Heart left ventricle (tissue), 16 donors: Measurements from ENCODE around the gene MAPK13. TPM values are rescaled to one million over a fixed set of nuclear protein-coding genes. Genes with fewer than 3 reads are reported as not detected.

Source experiments
- ATAC-seq, 4 donors: fragments of 200-7000 bp; cut with Tn5 transposase; one replicate each; pipeline ENCODE4 v1.9.1; 2020 to 2022; ENCODE audit warnings: moderate library complexity in 4 of 4, mild to moderate bottlenecking in 3 of 4, moderate number of reproducible peaks in 1 of 4
- DNase-seq, 5 donors: peaks; one replicate each; pipeline ENCODE4 v3.0.0-alpha.2; 2020
- H3K27ac ChIP-seq, 12 donors: fragments of 200-600 bp; sonication (generic) in 4 of 12; one replicate each; pipeline versions ENCODE4 v1.5.0 to v1.8.0; 2016 to 2022; ENCODE audit warnings: mild to moderate bottlenecking in 2 of 12
- H3K27me3 ChIP-seq, 9 donors: fragments of 200-600 bp; sonication (generic) in 2 of 9; one replicate each; pipeline versions ENCODE4 v1.5.1 to v1.8.0; 2016 to 2022; ENCODE audit warnings: mild to moderate bottlenecking in 3 of 9
- H3K36me3 ChIP-seq, 9 donors: fragments of 200-600 bp; sonication (generic) in 2 of 9; one replicate each; pipeline versions ENCODE4 v1.5.0 to v1.8.0; 2018 to 2022; ENCODE audit warnings: mild to moderate bottlenecking in 2 of 9
- H3K4me1 ChIP-seq, 12 donors: fragments of 200-600 bp; sonication (generic) in 4 of 12; one replicate each; pipeline versions ENCODE4 v1.5.0 to v1.8.0; 2016 to 2022; ENCODE audit warnings: mild to moderate bottlenecking in 3 of 12
- H3K4me3 ChIP-seq, 12 donors: fragments of 200-600 bp; sonication (generic) in 4 of 12; one replicate each; pipeline versions ENCODE4 v1.5.0 to v1.8.0; 2017 to 2022; ENCODE audit warnings: mild to moderate bottlenecking in 9 of 12, moderate library complexity in 4 of 12
- H3K9me3 ChIP-seq, 12 donors: fragments of 200-600 bp; sonication (generic) in 4 of 12; one replicate each; pipeline versions ENCODE4 v1.5.0 to v1.8.0; 2016 to 2022; ENCODE audit warnings: mild to moderate bottlenecking in 1 of 12
- POLR2A ChIP-seq, 2 donors: fragments of 450-650 bp; IDR thresholded peaks; one replicate each; pipeline ENCODE4 v1.6.1; 2017; ENCODE audit warnings: antibody characterized with exemption in 2 of 2, mild to moderate bottlenecking in 2 of 2, moderate library complexity in 2 of 2
- WGBS, 4 donors: extraction: QIAGEN DNeasy Blood & Tissue Kit in 2 of 4; methylation state at CpG; one replicate each; pipeline versions ENCODE4 v1.1.5 to v1.1.7; 2013 to 2018; 5-methylcytosine and 5-hydroxymethylcytosine counted together
- intact Hi-C, 10 donors: fragments of 100-400 bp; cut with DNase I; formaldehyde crosslinking; loops; one replicate each; pipeline versions ENCODE4 v1.11.1 to v1.14.2; 2022
- polyA plus RNA-seq, 2 donors: library from polyadenylated mRNA; stranded (reverse); fragments of 200-250 nt; gene quantifications; one replicate each; pipeline ENCODE4 v1.2.3, GENCODE V29; 2013
- total RNA-seq, 9 donors: library from RNA; depleted of rRNA in 2 of 9; stranded (reverse); fragments of >200 nt in 2 of 9; fragmentation: NEBNext Ultra II Directional in 3 of 9; extraction: Animal tissue kit (Norgen Biotek cat#: 25700) in 3 of 9; gene quantifications; one replicate each; pipeline versions ENCODE4 v1.1.0 to v1.2.4, GENCODE V29; 2016 to 2023
- TF ChIP-seq, protein P1 (sequence below), 12 donors: fragments of 200-600 bp; sonication (generic) in 4 of 12; IDR thresholded peaks; one replicate each; pipeline versions ENCODE4 v1.5.0 to v1.8.0; 2018 to 2022; ENCODE audit warnings: antibody characterized with exemption in 12 of 12, mild to moderate bottlenecking in 5 of 12
- donor health status: ischemic (EF 13 %, LVEDD 7.1; RV severe dilation, severe dysfunction).
- donor health status: healthy with polysubstance abuse.
- donor health status: DM: no; HTN: yes; CAD: no.
- donor health status: DM: no; HTN: no; CAD: no.
- donor health status: ischemic (EF 25% LVEDD 6.9; RV normal size, moderate dysfunction).
- donor health status: ischemic (EF 25% LVEDD 5.7; RV mildly dilated, moderate dysfunction).
- donor health status: healthy.
- donor health status: DM: yes; HTN: yes; CAD: no.
- donor health status: ischemic (EF 35%, LVEDD 5.7; RV mildly dilated, moderate dysfunction).
- donor health status: nonischemic (EF 11% LVEDD 7.7; RV severe dilation, severe dysfunction).
- donor health status: DM: yes; HTN: yes; CAD: no.
- donor health status: PGD.
- donor health status: ischemic (EF 29% LVEDD 5.4; RV normal size, mild dysfunction).
- donor health status: nonischemic (EF 23%, LVEDD 6.1; RV moderate dilation, normal function).

Gene MAPK13
- total and polyA plus RNA-seq, 11 donors: 0.24 to 16.8 (median 0.56) TPM

DNA sequence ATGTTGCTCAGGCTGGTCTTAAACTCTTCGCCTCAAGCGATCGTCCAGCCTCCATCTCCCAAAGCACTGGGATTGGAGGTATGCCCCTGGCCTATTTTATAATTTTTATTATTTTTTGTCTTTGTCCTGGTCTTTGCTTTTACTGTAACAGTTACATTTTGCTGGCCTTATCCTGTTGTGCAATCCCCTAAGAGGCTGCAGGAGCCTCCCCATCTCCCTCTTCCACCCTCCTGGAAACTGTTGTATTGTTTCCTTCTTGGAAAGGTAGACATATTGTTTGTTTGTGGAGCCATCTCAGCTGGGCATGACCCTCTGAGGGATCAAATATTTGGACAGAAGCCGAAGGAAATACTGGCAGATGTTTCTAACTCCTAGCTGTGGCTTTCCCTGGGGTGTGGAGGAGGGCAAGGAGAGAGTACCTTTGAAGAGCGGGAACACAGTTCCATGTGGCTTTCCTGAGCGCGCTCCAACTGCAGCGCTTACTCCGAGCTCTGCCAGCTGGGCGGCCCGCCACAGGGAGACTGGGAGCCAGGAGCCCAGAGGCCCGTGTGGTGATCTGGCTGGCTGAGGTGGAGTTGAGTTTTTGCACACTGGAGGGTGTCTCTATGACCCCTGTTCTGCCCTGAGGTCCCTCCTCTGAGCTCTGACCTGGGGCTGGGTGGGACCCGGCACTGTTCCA, 4.9 kb downstream of the MAPK13 start:
- no peak for DNase-seq
- Histone ChIP-seq H3K27ac (no peak overlapping the region), H3K4me1 (peaks cover 0 to 27% (median 12%) of the 10 kb centered on the region in 12 donors), H3K9me3 (no peaks in the 10 kb centered on the region), H3K4me3 (no peak overlapping the region), H3K36me3 (peaks cover 0 to 42% (median 0%) of the 10 kb centered on the region in 9 donors), H3K27me3 (peaks cover 0 to 16% (median 5%) of the 10 kb centered on the region in 9 donors)
- no peak for ATAC-seq
- intact Hi-C loops: no loop called here
- WGBS, 4 donors: 90 to 94% (median 92%) methylated on average over 13 of the region's 13 CpGs
- TF ChIP-seq, protein P1, sequence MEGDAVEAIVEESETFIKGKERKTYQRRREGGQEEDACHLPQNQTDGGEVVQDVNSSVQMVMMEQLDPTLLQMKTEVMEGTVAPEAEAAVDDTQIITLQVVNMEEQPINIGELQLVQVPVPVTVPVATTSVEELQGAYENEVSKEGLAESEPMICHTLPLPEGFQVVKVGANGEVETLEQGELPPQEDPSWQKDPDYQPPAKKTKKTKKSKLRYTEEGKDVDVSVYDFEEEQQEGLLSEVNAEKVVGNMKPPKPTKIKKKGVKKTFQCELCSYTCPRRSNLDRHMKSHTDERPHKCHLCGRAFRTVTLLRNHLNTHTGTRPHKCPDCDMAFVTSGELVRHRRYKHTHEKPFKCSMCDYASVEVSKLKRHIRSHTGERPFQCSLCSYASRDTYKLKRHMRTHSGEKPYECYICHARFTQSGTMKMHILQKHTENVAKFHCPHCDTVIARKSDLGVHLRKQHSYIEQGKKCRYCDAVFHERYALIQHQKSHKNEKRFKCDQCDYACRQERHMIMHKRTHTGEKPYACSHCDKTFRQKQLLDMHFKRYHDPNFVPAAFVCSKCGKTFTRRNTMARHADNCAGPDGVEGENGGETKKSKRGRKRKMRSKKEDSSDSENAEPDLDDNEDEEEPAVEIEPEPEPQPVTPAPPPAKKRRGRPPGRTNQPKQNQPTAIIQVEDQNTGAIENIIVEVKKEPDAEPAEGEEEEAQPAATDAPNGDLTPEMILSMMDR (IDR thresholded peaks at IDR 0.05): no peak
- no peak for TF ChIP-seq POLR2A (IDR thresholded peaks at IDR 0.05)

DNA sequence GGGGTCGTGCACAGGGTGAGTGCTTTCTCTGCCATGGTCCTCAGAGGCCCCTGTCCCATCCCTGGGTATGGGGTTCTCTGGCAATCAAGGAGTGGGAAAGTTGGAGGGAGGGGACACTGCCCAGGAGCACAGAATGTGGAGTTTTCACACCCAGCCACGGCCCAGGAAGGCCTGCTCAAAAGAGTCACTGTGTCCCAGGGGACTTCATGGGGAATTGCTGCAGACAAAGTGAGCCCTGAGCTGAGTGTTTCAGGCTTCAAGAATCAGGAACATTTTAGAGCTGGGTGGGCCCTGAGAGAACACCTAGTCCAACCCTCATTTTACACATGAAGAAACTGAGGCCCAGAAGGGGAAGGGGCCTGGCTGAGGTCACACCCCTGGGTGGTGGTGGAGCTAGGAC, 5.7 kb downstream of the MAPK13 start:
- H3K36me3 ChIP-seq: peaks cover 0 to 43% (median 0%) of the 10 kb centered on the region in 9 donors
- TF ChIP-seq POLR2A (IDR thresholded peaks at IDR 0.05): no peak
- TF ChIP-seq, protein P1 (IDR thresholded peaks at IDR 0.05): no peak
- ATAC-seq (no peak), DNase-seq (no peak)
- H3K9me3 ChIP-seq: no peaks in the 10 kb centered on the region
- WGBS, 4 donors: 77 to 88% (median 86%) methylated on average over 2 of the region's 2 CpGs
- H3K27ac ChIP-seq: no peak overlapping the region
- intact Hi-C loops: no loop called here
- H3K27me3 ChIP-seq: peaks cover 0 to 9% (median 1%) of the 10 kb centered on the region in 9 donors
- H3K4me3 ChIP-seq: no peak overlapping the region
- H3K4me1 ChIP-seq: peaks cover 0 to 23% (median 9%) of the 10 kb centered on the region in 12 donors

DNA sequence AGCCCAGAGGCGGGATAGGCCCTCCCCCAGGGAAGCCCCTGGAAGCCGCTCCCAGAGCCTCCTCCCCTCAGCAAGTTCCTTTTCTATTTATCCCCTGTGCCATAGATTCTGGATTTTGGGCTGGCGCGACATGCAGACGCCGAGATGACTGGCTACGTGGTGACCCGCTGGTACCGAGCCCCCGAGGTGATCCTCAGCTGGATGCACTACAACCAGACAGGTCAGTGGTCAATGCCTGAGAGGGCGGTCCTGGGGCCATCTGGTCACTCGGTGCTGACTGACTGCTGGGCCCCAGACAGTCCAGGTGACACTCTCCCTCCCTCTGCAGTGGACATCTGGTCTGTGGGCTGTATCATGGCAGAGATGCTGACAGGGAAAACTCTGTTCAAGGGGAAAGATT, 6.2 kb downstream of the MAPK13 start:
- peaks cover 0 to 43% (median 0%) of the 10 kb centered on the region in 9 donors for H3K36me3 ChIP-seq

DNA sequence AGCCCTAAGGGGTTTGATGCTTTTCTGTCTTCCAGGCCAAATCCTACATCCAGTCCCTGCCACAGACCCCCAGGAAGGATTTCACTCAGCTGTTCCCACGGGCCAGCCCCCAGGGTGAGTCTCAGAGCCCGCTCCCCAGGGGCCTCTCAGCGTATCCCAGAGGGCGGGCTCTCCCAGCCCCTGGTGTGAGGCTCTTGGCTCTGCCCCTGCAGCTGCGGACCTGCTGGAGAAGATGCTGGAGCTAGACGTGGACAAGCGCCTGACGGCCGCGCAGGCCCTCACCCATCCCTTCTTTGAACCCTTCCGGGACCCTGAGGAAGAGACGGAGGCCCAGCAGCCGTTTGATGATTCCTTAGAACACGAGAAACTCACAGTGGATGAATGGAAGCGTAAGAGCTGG, 8.4 kb downstream of the MAPK13 start:
- peak in 1 of 5 donors; percentile 58 for DNase-seq
- peaks cover 0 to 43% (median 0%) of the 10 kb centered on the region in 9 donors for H3K36me3 ChIP-seq
- H3K27ac ChIP-seq: no peak overlapping the region
- no peak overlapping the region for H3K4me3 ChIP-seq
- no peaks in the 10 kb centered on the region for H3K9me3 ChIP-seq
- H3K27me3 ChIP-seq: peaks cover 0 to 5% (median 0%) of the 10 kb centered on the region in 9 donors
- TF ChIP-seq, protein P1 (IDR thresholded peaks at IDR 0.05): no peak
- no peak for TF ChIP-seq POLR2A (IDR thresholded peaks at IDR 0.05)
- WGBS, 4 donors: 86 to 94% (median 93%) methylated on average over 13 to 15 of the region's 15 CpGs
- peaks cover 0 to 13% (median 0%) of the 10 kb centered on the region in 12 donors for H3K4me1 ChIP-seq
- no peak for ATAC-seq
- intact Hi-C loops: no loop called here

More for the DNA sequence above, 6.2 kb downstream of the MAPK13 start:
- intact Hi-C loops: no loop called here
- WGBS, 4 donors: 93 to 98% (median 95%) methylated on average over 10 to 12 of the region's 12 CpGs
- TF ChIP-seq, protein P1 (IDR thresholded peaks at IDR 0.05): no peak
- no peak for TF ChIP-seq POLR2A (IDR thresholded peaks at IDR 0.05)
- peaks cover 0 to 18% (median 5%) of the 10 kb centered on the region in 12 donors for H3K4me1 ChIP-seq
- H3K27ac ChIP-seq: no peak overlapping the region
- DNase-seq (no peak), ATAC-seq (no peak)
- H3K4me3 ChIP-seq: no peak overlapping the region
- peaks cover 0 to 5% (median 0%) of the 10 kb centered on the region in 9 donors for H3K27me3 ChIP-seq
- no peaks in the 10 kb centered on the region for H3K9me3 ChIP-seq
